GM12801 (cell line): ENCODE data around the gene GJB2.

Source experiments
- TF ChIP-seq, protein P1 (sequence below): IDR thresholded peaks from one replicate; pipeline ENCODE4 v1.5.1; 2011; ENCODE audit warnings: control low read depth; ENCODE audit not compliant: insufficient read length; ENCODE audit errors: extremely low read depth

Gene GJB2

GRCh38 chr13:20141238-20142022 lies 51.3 kb downstream of the GJB2 start:
- TF ChIP-seq, protein P1, sequence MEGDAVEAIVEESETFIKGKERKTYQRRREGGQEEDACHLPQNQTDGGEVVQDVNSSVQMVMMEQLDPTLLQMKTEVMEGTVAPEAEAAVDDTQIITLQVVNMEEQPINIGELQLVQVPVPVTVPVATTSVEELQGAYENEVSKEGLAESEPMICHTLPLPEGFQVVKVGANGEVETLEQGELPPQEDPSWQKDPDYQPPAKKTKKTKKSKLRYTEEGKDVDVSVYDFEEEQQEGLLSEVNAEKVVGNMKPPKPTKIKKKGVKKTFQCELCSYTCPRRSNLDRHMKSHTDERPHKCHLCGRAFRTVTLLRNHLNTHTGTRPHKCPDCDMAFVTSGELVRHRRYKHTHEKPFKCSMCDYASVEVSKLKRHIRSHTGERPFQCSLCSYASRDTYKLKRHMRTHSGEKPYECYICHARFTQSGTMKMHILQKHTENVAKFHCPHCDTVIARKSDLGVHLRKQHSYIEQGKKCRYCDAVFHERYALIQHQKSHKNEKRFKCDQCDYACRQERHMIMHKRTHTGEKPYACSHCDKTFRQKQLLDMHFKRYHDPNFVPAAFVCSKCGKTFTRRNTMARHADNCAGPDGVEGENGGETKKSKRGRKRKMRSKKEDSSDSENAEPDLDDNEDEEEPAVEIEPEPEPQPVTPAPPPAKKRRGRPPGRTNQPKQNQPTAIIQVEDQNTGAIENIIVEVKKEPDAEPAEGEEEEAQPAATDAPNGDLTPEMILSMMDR: no peak

DNA sequence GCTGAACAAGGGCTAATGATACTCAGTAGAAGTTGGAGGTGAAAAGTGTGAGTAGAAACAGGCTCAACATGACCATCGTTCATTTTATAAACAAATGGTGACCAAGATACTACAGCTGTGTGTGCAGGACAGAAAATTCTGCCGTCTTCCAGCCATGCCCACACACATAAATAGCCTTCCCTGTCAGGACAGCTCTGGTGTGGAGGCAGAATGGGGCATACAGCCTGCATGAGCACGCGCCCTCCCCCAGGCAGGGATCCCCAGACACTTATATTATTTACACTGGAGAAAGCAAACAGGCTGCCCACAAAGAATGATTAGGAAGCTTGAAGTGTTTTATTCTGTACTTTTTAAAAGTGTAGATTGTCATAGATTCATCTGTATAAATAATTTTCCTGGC lies 52.3 kb downstream of the GJB2 start:
- TF ChIP-seq, protein P1: no peak

DNA sequence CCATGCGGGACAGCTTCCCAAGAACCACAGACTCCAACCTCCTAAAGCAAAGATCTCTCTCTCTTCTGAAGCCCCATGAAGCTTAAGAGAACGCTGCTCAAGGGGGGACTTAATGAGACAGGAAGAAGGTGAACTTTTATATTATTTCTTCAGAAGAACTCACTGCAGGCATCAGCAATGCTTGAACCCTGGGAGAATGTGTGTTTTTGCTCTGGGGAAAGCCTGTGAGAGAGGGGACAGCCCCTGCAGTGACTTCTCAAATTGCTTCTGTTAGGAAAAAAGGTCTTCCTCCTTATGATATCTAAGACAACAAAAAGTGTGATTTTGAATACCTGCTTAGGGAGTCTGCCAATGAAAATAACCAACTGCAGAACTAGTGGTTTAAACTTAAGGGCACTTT lies 54.9 kb downstream of the GJB2 start:
- TF ChIP-seq, protein P1: no peak
